Measurements from ENCODE around the gene HDDC3. TPM values are rescaled to one million over a fixed set of nuclear protein-coding genes. Genes with fewer than 3 reads are reported as not detected.
A peak's percentile ranks its signal among the peaks of the same experiment; 100 is the strongest.
"Not testable (repeated sequence)": the region's sequence is repeated elsewhere in the genome, so short reads cannot be mapped to it uniquely, and the experiment has no call there.

Gene HDDC3
- total and polyA plus RNA-seq, 5 experiments from 2014 or later, result 30.1 to 47.6 (median 34.1) TPM

DNA sequence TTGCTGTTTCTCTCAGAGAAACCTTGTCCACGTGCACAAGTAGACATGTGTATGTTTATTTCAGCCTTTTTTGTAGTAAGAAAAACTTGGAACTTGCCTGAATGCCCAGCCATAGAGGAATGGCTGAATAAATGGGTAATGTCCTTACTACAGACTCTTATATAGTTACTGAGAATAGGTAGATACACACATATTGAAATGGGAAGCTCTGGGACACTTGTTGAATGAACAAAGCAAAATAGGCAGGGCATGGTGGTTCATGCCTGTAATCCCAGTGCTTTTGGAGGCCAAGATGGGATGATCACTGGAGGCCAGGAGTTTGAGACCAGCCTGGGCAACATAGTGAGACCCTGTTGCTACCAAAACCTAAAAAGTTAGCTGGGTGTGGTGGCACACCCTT, 4.5 kb upstream of the HDDC3 start:
- ATAC-seq (no peak), DNase-seq (no peak)
- peak overlapping the region in 4 of 10 donors; percentile 56 to 95 (median 77) for H3K27ac Mint-ChIP-seq
- H3K4me1 Mint-ChIP-seq, result peaks cover 15 to 40% (median 33%) of the 10 kb centered on the region in 4 donors
- H3K9me3 Mint-ChIP-seq, result no peaks in the 10 kb centered on the region
- POLR2A ChIA-PET, result interaction anchor here (1.0 to 12.4 kb wide), 4 partner anchors 9 to 41 kb away, joined by 3 to 237 read pairs (median 3); partner anchors contain the start of gene MAN2A2
- no peaks in the 10 kb centered on the region for H3K27me3 Mint-ChIP-seq
- H3K36me3 Mint-ChIP-seq, result peaks cover 0 to 36% (median 9%) of the 10 kb centered on the region in 3 donors
- peak overlapping the region; percentile 83 to 99 (median 94) for H3K4me3 Mint-ChIP-seq

GRCh38 chr15:90934949-90935751, 2.8 kb upstream of the HDDC3 start, which contains the start of gene UNC45A:
TSS of gene UNC45A (plus strand) at chr15:90935285. CDS start at chr15:90935325, 40 bp downstream.
- Mint-ChIP-seq H3K27ac (peak within 1 kb of the TSS; percentile 90 to 99 (median 97)), H3K27me3 (no peaks in the 10 kb centered on the region), H3K36me3 (peaks cover 0 to 19% (median 4%) of the 10 kb centered on the region in 3 donors), H3K4me1 (peaks cover 21 to 54% (median 46%) of the 10 kb centered on the region in 4 donors), H3K4me3 (peak within 1 kb of the TSS; percentile 83 to 99 (median 94)), H3K9me3 (no peaks in the 10 kb centered on the region)
- ATAC-seq (peak; percentile 71 to 78), DNase-seq (peak; percentile 91 to 98 (median 96))
- POLR2A ChIA-PET, result interaction anchor here (0.5 to 12.4 kb wide), 13 partner anchors 9 to 701 kb away, joined by 3 to 237 read pairs (median 4); partner anchors contain the start of genes CIB1, GDPGP1, MAN2A2 and RCCD1

DNA sequence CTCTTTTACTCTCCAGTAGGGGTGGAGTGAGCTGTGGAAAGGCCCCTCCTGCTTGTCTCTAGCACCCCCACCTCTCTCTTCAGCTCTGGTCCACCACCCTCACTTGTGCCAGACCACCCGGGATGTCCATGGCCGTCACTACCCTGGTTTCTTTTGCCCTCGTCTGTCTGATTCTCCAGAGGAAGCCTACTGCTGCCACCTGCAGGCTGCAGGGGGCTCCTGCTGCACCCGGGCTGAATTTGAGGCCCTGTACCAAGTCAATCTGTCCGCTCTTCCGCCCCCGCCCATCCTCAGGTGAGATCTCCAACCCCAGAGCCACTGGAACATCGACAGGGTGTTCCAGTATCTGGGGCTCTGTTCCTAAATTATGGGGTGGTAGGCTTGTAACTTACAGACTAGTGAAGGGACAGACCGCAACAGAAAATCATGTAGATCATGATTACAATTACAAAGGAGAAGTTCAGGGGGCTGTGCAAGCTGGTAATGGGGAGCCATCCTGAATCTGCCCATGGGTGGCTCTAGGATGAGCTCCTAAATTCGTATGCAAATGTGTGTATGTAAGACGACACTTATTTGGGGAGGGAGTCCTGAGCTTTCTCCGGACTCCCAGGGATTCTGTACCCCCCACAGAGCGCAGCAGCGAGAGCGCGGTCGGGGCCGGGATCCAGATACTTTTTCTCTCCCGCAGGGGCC, 2.1 kb upstream of the HDDC3 start:
- no peaks in the 10 kb centered on the region for H3K27me3 Mint-ChIP-seq
- H3K9me3 Mint-ChIP-seq, result no peaks in the 10 kb centered on the region
- peaks cover 24 to 54% (median 51%) of the 10 kb centered on the region in 4 donors for H3K4me1 Mint-ChIP-seq
- H3K4me3 Mint-ChIP-seq, result peak overlapping the region; percentile 83 to 99 (median 94)
- ATAC-seq, result peak; percentile 36 to 37
- H3K27ac Mint-ChIP-seq, result peak overlapping the region; percentile 90 to 99 (median 97)
- peak; percentile 74 to 90 (median 80) for DNase-seq
- peaks cover 0 to 12% (median 0%) of the 10 kb centered on the region in 3 donors for H3K36me3 Mint-ChIP-seq
- POLR2A ChIA-PET, result interaction anchor here (0.5 to 12.4 kb wide), 12 partner anchors 9 to 935 kb away, joined by 3 to 237 read pairs (median 4); partner anchors contain the start of genes MAN2A2 and RCCD1

DNA sequence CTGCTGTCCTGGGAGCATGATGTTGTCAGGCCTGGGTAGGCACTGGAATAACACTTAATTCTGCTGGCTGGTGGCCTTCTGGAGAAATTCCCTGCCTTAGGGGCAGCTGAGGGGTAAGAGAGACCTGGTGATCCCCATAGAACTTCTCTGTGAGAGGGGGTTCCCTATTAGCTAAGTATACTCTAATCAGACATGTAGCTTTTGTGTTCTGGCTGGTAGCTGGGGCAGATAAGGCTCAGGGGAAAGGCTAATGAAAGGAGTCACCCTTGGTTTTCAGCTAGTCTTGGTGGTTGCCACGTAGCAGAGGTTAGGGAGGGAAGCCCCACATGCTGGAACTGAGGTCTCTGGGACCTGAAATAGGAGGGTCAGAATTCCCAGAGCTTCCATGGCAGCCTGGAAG, 952 bp upstream of the HDDC3 start:
- ATAC-seq (no peak), DNase-seq (no peak)
- Mint-ChIP-seq H3K27ac (peak overlapping the region in 7 of 10 donors; percentile 41 to 99 (median 61)), H3K27me3 (no peaks in the 10 kb centered on the region), H3K9me3 (no peaks in the 10 kb centered on the region), H3K4me3 (peak overlapping the region in 9 of 10 donors; percentile 8 to 99 (median 45)), H3K36me3 (peaks cover 0 to 8% (median 0%) of the 10 kb centered on the region in 3 donors), H3K4me1 (peaks cover 26 to 59% (median 56%) of the 10 kb centered on the region in 4 donors)
- POLR2A ChIA-PET, result interaction anchor here (0.7 to 12.4 kb wide), 7 partner anchors 21 to 371 kb away, joined by 3 to 237 read pairs (median 4); partner anchors contain the start of genes BLM, MAN2A2 and RCCD1

DNA sequence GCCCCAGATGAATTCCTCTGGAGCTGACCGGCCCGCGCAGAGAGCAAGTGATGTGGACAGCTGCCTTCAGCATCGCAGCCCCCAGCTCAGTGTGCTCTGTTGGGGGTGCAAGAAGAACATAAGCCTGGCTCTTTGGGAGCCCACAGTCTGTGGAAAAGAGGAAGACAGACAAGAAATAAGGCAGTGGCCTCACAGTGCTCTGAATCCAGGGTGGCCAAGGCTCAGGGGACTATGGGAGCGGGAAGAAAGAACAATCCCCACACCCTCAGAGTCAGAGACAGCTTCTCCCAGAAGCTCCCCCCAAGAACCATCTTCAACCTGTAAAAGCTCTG, 277 bp upstream of the HDDC3 start:
- Mint-ChIP-seq H3K4me3 (peak overlapping the region; percentile 30 to 99 (median 98)), H3K27me3 (no peaks in the 10 kb centered on the region), H3K9me3 (no peaks in the 10 kb centered on the region), H3K4me1 (peaks cover 26 to 60% (median 55%) of the 10 kb centered on the region in 4 donors), H3K36me3 (peaks cover 0 to 4% (median 0%) of the 10 kb centered on the region in 3 donors), H3K27ac (peak overlapping the region; percentile 70 to 100 (median 98))
- POLR2A ChIA-PET, result interaction anchor here (0.6 to 12.4 kb wide), 11 partner anchors 15 to 580 kb away, joined by 3 to 237 read pairs (median 3); partner anchors contain the start of genes BLM, IQGAP1, MAN2A2 and RCCD1
- DNase-seq, result no peak
- ATAC-seq, result no peak

DNA sequence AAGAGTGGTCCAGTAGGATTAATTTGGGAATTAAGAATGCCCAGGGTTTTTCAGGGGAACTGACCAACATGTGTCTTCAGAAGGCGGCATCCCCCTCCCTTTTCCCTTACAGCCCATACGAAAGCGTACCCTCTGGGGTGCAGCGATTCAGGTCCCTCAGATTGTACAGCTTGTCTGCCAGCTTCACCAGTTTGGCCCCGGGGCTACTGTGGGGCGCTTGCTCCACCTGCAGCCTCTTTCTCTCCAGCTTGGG, 848 bp downstream of the HDDC3 start:
- Mint-ChIP-seq H3K36me3 (peaks cover 0 to 4% (median 0%) of the 10 kb centered on the region in 3 donors), H3K4me1 (peaks cover 26 to 56% (median 49%) of the 10 kb centered on the region in 4 donors), H3K27ac (peak overlapping the region; percentile 94 to 100 (median 98)), H3K27me3 (no peaks in the 10 kb centered on the region), H3K9me3 (no peaks in the 10 kb centered on the region), H3K4me3 (peak overlapping the region; percentile 96 to 99 (median 98))
- ATAC-seq (no peak), DNase-seq (no peak)
- POLR2A ChIA-PET, result interaction anchor here (0.6 to 12.4 kb wide), 13 partner anchors 16 to 829 kb away, joined by 3 to 237 read pairs (median 3); partner anchors contain the start of genes BLM, IDH2, IQGAP1 and MAN2A2

DNA sequence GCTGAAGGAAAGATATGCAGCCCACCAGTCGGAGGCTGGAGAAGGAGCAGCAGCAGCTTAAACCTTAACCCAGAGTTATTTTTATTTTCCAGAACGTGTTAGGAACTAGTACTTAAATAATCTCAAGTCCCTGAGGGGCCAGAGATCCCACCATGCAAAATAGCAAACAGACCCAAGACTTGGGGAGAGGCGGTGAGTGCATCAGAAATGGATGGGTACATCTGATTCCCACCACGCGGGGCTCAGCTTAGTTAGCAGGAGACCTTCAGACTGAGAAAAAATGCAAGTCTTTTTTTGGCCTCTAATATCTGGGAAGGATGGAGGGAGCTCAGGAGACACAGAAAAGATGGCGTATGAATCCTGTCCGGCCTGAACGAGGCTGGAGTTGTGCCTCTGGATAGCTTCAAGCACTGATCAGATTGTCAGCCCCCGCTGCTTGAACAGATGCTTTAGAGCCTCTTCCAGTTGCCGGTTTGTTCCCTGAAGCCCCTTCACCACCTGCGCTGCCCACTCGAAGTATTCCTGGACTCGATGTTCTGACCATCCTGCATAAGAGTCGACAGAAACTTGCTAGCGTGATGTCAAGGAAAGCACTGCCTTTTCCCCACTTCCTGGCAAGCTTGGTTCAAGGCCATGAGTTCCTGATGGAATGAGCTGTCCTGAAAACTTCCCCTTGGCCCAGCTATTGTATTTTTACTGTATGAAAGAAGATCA, 1.3 kb downstream of the HDDC3 start:
- Mint-ChIP-seq H3K4me1 (peaks cover 21 to 51% (median 44%) of the 10 kb centered on the region in 4 donors), H3K4me3 (peak overlapping the region; percentile 96 to 99 (median 98)), H3K27ac (peak overlapping the region; percentile 95 to 100 (median 98)), H3K36me3 (no peaks in the 10 kb centered on the region), H3K27me3 (no peaks in the 10 kb centered on the region), H3K9me3 (no peaks in the 10 kb centered on the region)
- ATAC-seq, result no peak
- DNase-seq, result no peak
- POLR2A ChIA-PET, result interaction anchor here (0.6 to 12.4 kb wide), 9 partner anchors 17 to 700 kb away, joined by 3 to 237 read pairs (median 3); partner anchors contain the start of genes BLM, MAN2A2 and RCCD1

DNA sequence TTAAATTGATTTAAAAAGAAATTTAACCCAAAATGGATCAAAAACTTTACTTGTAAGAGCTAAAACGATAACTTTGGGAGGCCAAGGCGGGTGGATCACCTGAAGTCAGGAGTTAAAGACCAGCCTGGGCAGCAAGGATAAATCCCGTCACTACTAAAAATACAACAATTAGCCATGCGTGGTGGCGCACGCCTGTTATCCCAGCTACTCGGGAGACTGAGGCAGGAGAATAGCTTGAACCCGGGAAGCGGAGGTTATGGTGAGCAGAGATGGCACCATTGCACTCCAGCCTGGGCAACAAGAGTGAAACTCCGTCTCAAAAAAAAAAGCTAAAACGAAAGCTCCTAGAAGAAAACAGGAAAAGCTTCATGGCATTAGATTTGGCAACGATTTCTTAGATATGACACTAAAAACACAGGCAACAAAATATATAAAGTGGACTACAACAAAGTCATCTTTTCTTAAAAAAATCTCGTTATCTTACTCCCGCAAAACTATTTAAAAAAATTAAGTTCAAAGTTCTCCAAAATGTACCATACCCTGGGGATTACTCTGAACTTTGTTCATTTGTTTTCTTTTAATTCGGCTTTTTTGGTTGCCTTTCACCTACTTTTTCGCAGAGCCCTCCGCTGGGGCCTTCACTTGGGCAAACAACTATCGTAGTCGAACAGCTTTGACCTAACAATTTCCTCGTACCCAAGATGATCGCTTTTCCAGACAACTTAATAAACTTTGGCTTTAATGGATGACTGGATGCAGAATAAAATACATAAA, 2.9 kb downstream of the HDDC3 start:
- no peak for ATAC-seq
- POLR2A ChIA-PET, result interaction anchor here (0.9 to 12.4 kb wide), 6 partner anchors 14 to 212 kb away, joined by 3 to 237 read pairs (median 4); partner anchors contain the start of genes BLM, MAN2A2 and RCCD1
- DNase-seq, result peak in 1 of 10 donors; percentile 9
- Mint-ChIP-seq H3K36me3 (no peaks in the 10 kb centered on the region), H3K4me3 (peak overlapping the region; percentile 92 to 99 (median 98)), H3K27ac (peak overlapping the region; percentile 95 to 100 (median 98)), H3K9me3 (no peaks in the 10 kb centered on the region), H3K4me1 (peaks cover 19 to 42% (median 35%) of the 10 kb centered on the region in 4 donors), H3K27me3 (no peaks in the 10 kb centered on the region)

- H3K4me3 Mint-ChIP-seq, result peak overlapping the region in 4 of 10 donors; percentile 44 to 68 (median 44)
- H3K27me3 Mint-ChIP-seq, DNase-seq, H3K9me3 Mint-ChIP-seq, ATAC-seq, H3K36me3 Mint-ChIP-seq: not testable (repeated sequence)
- POLR2A ChIA-PET, result interaction anchor here (0.7 to 12.4 kb wide), 2 partner anchors 26 to 666 kb away, joined by 3 to 237 read pairs; partner anchors contain the start of gene MAN2A2
- peak overlapping the region in 2 of 10 donors; percentile 58 to 76 for H3K27ac Mint-ChIP-seq
- peaks cover 13 to 35% (median 26%) of the 10 kb centered on the region in 4 donors for H3K4me1 Mint-ChIP-seq
Observed at GRCh38 chr15:90928106-90928505, 4.2 kb downstream of the HDDC3 start.

GRCh38 chr15:90926766-90927165, 5.6 kb downstream of the HDDC3 start:
- ATAC-seq, H3K4me3 Mint-ChIP-seq, H3K36me3 Mint-ChIP-seq, H3K27me3 Mint-ChIP-seq, H3K9me3 Mint-ChIP-seq, H3K27ac Mint-ChIP-seq, DNase-seq: not testable (repeated sequence)
- peaks cover 10 to 29% (median 19%) of the 10 kb centered on the region in 4 donors for H3K4me1 Mint-ChIP-seq
- POLR2A ChIA-PET, result interaction anchor here (1.2 kb wide), 1 partner anchor 24 kb away, joined by 3 read pairs; the partner anchor contains the start of gene MAN2A2

DNA sequence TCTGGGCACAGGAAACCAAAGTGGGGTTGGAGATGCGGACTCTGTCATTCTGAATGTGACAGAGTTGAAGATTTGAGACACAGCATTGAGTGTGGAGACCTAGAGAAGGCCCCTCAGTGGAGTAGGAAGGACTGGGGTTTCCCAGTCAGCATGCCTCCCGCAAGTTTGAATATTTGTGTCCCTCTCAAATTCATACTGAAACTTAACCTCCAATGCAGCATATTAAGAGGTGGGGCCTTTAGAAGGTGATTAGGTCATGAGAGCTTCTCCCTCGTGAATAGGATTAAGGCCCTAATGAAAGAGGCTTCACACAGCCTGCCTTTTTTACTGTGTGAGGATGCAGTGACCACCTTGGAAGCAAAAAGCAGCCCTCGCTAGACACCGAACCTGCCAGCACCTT, 8.0 kb downstream of the HDDC3 start:
- H3K4me3 Mint-ChIP-seq, result no peak overlapping the region
- H3K27me3 Mint-ChIP-seq, result no peaks in the 10 kb centered on the region
- no peak overlapping the region for H3K27ac Mint-ChIP-seq
- POLR2A ChIA-PET, result interaction anchor here (0.6 to 1.2 kb wide), 2 partner anchors 20 to 668 kb away, joined by 4 read pairs; no protein-coding TSS in a partner anchor
- peaks cover 0 to 9% (median 6%) of the 10 kb centered on the region in 4 donors for H3K4me1 Mint-ChIP-seq
- ATAC-seq (no peak), DNase-seq (no peak)
- peaks cover 0 to 28% (median 10%) of the 10 kb centered on the region in 3 donors for H3K36me3 Mint-ChIP-seq
- no peaks in the 10 kb centered on the region for H3K9me3 Mint-ChIP-seq

All from naive thymus-derived CD8-positive, alpha-beta T cell (primary cell).